WERI-Rb-1 (cell line): Measurements from ENCODE around the gene MAP4K1.

Experiments
- DNase-seq: peaks from one replicate; pipeline ENCODE4 v3.0.0-alpha.2; 2020
- H3K27ac ChIP-seq: fragments of 250-450 bp; sonication (Bioruptor Pico); 2 replicates; pipeline ENCODE4 v1.5.1; 2020; ENCODE audit warnings: mild to moderate bottlenecking, moderate library complexity
- H3K27me3 ChIP-seq: fragments of 250-450 bp; sonication (Bioruptor Pico); 2 replicates; pipeline ENCODE4 v1.5.1; 2021; ENCODE audit warnings: mild to moderate bottlenecking, low read depth, moderate library complexity; ENCODE audit not compliant: insufficient read depth, severe bottlenecking
- H3K36me3 ChIP-seq: fragments of 250-450 bp; sonication (Bioruptor Pico); 2 replicates; pipeline ENCODE4 v1.5.1; 2020; ENCODE audit warnings: mild to moderate bottlenecking, moderate library complexity
- H3K4me3 ChIP-seq: 2 replicates; pipeline ENCODE4 v1.5.1; 2011; ENCODE audit warnings: low read depth, mild to moderate bottlenecking, control low read depth, low read length
- H3K9me3 ChIP-seq: fragments of 250-450 bp; sonication (Bioruptor Pico); 2 replicates; pipeline ENCODE4 v1.5.1; 2021; ENCODE audit warnings: mild to moderate bottlenecking, moderate library complexity; ENCODE audit not compliant: severe bottlenecking
- TF ChIP-seq, protein P1 (sequence below): IDR thresholded peaks from 2 replicates; pipeline ENCODE4 v1.5.1; 2011; ENCODE audit warnings: low read depth, mild to moderate bottlenecking, control low read depth, inconsistent platforms, low read length

The MAP4K1 gene

DNA sequence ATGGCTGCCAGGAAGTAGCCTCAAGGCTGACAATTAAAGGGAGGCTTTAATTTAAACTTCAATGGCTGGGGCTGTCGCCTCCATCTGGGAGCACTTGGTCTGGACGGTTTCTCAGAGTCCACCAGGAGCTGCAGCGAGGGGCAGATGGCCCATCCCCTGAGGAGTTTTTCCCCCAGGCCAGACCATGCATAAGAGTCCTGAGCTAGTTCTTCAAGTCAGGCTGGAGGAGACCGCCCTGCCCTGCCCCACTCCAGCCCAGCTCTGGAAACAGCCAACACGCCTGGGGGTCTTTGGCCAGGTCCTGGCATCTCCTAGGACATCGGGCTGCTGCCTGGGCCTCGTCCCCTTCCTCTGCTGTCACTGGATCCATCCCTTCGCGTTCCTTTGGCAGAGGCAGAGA lies 24.4 kb upstream of the MAP4K1 start:
- no peak for DNase-seq
- peaks cover 6% of the 10 kb centered on the region; the same call in 1 of the 2 replicates for H3K36me3 ChIP-seq

DNA sequence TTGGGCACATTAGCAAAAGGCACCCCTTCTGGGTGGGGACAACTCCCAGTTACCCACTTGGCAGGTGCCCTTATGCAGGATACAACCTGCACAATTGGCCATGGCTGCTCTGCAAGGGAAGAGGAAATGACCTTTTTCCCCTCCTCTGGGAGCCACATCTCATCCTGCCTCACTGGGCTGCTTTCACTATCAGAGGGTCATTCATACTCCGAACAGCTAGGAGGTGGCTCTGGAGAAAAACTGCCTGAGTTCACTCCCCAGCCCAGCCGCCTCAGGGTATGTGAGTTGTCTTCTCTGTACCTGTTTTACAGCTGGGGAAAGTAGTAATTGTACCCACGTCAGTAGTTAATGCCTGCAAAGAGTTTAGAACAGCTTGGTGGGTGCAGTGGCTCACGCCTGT lies 22.6 kb upstream of the MAP4K1 start:
- Histone ChIP-seq H3K27ac (no peak overlapping the region), H3K27me3 (no peaks in the 10 kb centered on the region), H3K36me3 (peaks cover 19% of the 10 kb centered on the region), H3K4me3 (no peak overlapping the region), H3K9me3 (no peaks in the 10 kb centered on the region)
- DNase-seq = no peak
- TF ChIP-seq, protein P1, sequence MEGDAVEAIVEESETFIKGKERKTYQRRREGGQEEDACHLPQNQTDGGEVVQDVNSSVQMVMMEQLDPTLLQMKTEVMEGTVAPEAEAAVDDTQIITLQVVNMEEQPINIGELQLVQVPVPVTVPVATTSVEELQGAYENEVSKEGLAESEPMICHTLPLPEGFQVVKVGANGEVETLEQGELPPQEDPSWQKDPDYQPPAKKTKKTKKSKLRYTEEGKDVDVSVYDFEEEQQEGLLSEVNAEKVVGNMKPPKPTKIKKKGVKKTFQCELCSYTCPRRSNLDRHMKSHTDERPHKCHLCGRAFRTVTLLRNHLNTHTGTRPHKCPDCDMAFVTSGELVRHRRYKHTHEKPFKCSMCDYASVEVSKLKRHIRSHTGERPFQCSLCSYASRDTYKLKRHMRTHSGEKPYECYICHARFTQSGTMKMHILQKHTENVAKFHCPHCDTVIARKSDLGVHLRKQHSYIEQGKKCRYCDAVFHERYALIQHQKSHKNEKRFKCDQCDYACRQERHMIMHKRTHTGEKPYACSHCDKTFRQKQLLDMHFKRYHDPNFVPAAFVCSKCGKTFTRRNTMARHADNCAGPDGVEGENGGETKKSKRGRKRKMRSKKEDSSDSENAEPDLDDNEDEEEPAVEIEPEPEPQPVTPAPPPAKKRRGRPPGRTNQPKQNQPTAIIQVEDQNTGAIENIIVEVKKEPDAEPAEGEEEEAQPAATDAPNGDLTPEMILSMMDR = no peak

More for the DNA sequence above, 24.4 kb upstream of the MAP4K1 start:
- H3K27me3 ChIP-seq = no peaks in the 10 kb centered on the region
- no peak overlapping the region for H3K27ac ChIP-seq
- H3K4me3 ChIP-seq = no peak overlapping the region
- TF ChIP-seq, protein P1 = no peak
- H3K9me3 ChIP-seq = no peaks in the 10 kb centered on the region

DNA sequence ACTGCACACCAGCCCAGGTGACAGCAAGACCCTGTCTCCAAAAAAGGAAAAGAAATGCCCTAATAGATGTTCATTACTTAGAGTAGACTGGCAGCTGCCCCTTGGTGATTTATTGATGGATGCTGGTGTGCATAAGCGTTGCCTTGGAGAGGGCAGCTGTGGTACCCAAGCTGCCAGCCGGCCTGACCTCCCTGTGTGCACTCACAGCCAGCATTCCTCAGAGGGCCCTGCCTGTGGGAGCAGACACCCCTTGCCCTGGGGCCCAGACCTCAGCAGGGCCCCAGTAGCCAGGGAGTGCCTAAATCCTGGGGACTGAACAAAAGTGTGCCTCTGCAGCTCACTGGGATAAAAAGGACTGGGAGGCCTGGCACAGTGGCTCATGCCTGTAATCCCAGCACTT lies 21.9 kb upstream of the MAP4K1 start:
- peaks cover 26% of the 10 kb centered on the region for H3K36me3 ChIP-seq
- no peak overlapping the region for H3K27ac ChIP-seq
- TF ChIP-seq, protein P1 = no peak
- no peak overlapping the region for H3K4me3 ChIP-seq
- DNase-seq = no peak
- H3K27me3 ChIP-seq = no peaks in the 10 kb centered on the region
- no peaks in the 10 kb centered on the region for H3K9me3 ChIP-seq

DNA sequence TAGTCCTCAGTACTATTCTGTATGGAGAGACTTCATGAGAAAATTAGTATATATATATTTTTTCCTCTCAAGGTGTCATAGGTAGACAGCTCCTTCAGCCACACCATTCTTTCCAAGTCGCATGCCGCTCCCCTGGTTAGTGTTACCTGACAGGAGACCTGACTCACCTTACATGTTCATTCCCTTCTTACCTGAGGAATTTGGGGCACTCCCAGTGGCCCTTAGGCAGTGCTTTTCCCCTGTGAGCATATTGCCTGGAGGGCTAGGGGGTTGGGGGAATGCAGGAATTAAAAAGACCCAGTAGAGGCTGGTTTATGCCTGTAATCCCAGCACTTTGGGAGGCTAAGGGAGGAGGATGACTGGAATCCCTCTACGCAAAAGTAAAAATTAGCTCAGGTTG lies 20.7 kb upstream of the MAP4K1 start:
- no peak for DNase-seq
- H3K27me3 ChIP-seq = no peaks in the 10 kb centered on the region
- TF ChIP-seq, protein P1 = no peak
- H3K4me3 ChIP-seq = no peak overlapping the region
- H3K27ac ChIP-seq = no peak overlapping the region
- H3K9me3 ChIP-seq = no peaks in the 10 kb centered on the region
- peaks cover 26% of the 10 kb centered on the region for H3K36me3 ChIP-seq

DNA sequence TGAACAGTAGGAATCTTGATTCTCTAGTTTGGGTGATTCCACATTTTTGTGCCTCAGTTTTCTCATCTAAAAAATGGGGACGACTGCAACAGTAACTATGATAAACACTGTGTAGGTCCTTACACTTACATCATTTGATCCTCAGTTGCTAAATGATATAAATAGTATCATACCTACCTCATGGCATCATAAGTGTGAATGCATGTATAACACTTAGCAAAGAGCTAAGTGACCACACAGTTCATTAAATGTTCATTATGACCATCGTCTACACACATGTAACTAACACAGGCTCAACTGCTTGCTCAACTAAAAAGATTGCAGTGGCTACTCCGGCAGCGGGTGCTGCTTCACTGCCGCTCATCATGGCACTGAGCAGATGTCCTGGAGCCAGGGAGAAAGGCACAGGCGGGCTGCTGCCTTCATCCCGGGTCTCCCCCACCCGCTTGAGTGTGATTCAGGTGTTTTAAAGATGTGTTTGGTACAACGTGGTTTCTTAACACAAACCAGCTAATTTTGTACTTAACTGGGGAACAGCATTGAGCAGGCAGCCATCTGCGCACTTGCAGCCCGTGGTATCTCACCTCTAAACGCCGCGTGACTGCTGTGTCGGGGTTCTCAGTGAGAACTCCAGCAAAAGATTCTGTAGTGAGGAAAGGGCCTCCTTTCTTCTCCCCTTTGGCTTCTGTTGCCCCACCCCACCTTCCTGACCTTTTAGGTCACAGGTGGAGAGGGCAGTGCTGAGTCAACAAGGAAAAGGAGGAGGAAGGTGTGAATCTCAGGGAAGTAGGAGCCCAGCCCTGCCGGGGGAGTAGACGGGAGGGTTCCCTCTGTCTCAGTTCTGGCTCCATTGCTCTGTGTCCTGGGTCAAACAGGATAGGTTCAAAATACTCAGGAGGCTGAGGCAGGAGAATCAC lies 18.0 kb upstream of the MAP4K1 start:
- no peaks in the 10 kb centered on the region for H3K27me3 ChIP-seq
- no peak overlapping the region for H3K4me3 ChIP-seq

More for the DNA sequence above, 18.0 kb upstream of the MAP4K1 start:
- Histone ChIP-seq H3K27ac (no peak overlapping the region), H3K9me3 (no peaks in the 10 kb centered on the region), H3K36me3 (peaks cover 41% of the 10 kb centered on the region)
- TF ChIP-seq, protein P1 = no peak
- no peak for DNase-seq
